H1 (cell line): ENCODE data around the gene PDE9A. TPM values are rescaled to one million over a fixed set of nuclear protein-coding genes. Genes with fewer than 3 reads are reported as not detected.

Experiments
- CTCF ChIA-PET: fragments of 300-600 bp; sonication (Branson Sonifier 250); formaldehyde crosslinking; loops from one replicate; lab custom pipeline; 2021; ENCODE audit not compliant: partially characterized antibody; lab: Charles Lee
- POLR2A ChIA-PET: fragments of 300-600 bp; sonication (Branson Sonifier 250); formaldehyde crosslinking; loops from one replicate; lab custom pipeline; 2021; ENCODE audit warnings: inconsistent platforms; ENCODE audit not compliant: partially characterized antibody; lab: Charles Lee
- DNase-seq, 2 experiments: peaks; one replicate each; pipeline versions ENCODE4 v3.0.0 to v3.0.0-alpha.2; 2010 to 2022; ENCODE audit warnings: low spot score in 2 of 2, low read depth in 1 of 2, mixed read lengths in 1 of 2
- FAIRE-seq: peaks from 2 replicates; lab custom pipeline; 2011; peaks lifted over from hg19 to GRCh38; lab: Jason Lieb, UNC
- H2AFZ ChIP-seq: 2 replicates; pipeline ENCODE4 v1.8.1; 2012; ENCODE audit warnings: low read length, inconsistent platforms
- H2AK5ac ChIP-seq: 2 replicates; pipeline ENCODE4 v1.6.1; 2013; ENCODE audit warnings: low read depth, low read length
- H2BK120ac ChIP-seq: replicated peaks from 2 replicates; pipeline ENCODE3; 2013; ENCODE audit warnings: low read depth, low read length, inconsistent platforms
- H2BK12ac ChIP-seq: 2 replicates; pipeline ENCODE4 v1.6.1; 2013; ENCODE audit warnings: low read depth, low read length
- H2BK15ac ChIP-seq: 2 replicates; pipeline ENCODE4 v1.6.1; 2013; ENCODE audit warnings: low read length
- H2BK20ac ChIP-seq: 2 replicates; pipeline ENCODE4 v1.6.1; 2013; ENCODE audit warnings: low read length
- H2BK5ac ChIP-seq: 2 replicates; pipeline ENCODE4 v1.6.1; 2013; ENCODE audit warnings: low read depth, low read length
- H3K14ac ChIP-seq: 2 replicates; pipeline ENCODE4 v1.6.1; 2013; ENCODE audit warnings: inconsistent platforms; ENCODE audit not compliant: insufficient read length
- H3K18ac ChIP-seq: 2 replicates; pipeline ENCODE4 v1.6.1; 2013; ENCODE audit warnings: low read length; ENCODE audit errors: extremely low read depth
- H3K23ac ChIP-seq: 2 replicates; pipeline ENCODE4 v1.6.1; 2013; ENCODE audit warnings: inconsistent platforms; ENCODE audit not compliant: insufficient read length
- H3K23me2 ChIP-seq: 2 replicates; pipeline ENCODE4 v1.6.1; 2013; ENCODE audit warnings: low read depth, low read length
- H3K27ac ChIP-seq: 2 replicates; pipeline ENCODE4 v1.6.1; 2011; ENCODE audit warnings: low read depth, low read length, inconsistent platforms
- H3K27me3 ChIP-seq, 4 experiments: replicated peaks in 1 of 4; 1 replicate in 1 of 4; 2 replicates in 3 of 4; pipeline versions ENCODE4 v1.6.1 to v1.8.1; 2011 to 2013; ENCODE audit warnings: low read length in 3 of 4, mild to moderate bottlenecking in 3 of 4, inconsistent platforms in 2 of 4, mixed read lengths in 2 of 4, moderate library complexity in 1 of 4; ENCODE audit not compliant: control insufficient read depth in 3 of 4, insufficient read depth in 3 of 4; ENCODE audit errors: extremely low read depth in 1 of 4
- H3K36me3 ChIP-seq, 4 experiments: 2 replicates each; pipeline versions ENCODE4 v1.6.1 to v1.8.1; 2011 to 2013; ENCODE audit warnings: mild to moderate bottlenecking in 4 of 4, low read length in 3 of 4, moderate library complexity in 2 of 4, control low read depth in 1 of 4, inconsistent platforms in 1 of 4; ENCODE audit not compliant: insufficient read depth in 4 of 4, control insufficient read depth in 2 of 4
- H3K4ac ChIP-seq: replicated peaks from 2 replicates; pipeline ENCODE3; 2013; ENCODE audit warnings: low read length, low read depth, mixed read lengths, inconsistent platforms; ENCODE audit not compliant: insufficient read length
- H3K4me1 ChIP-seq, 4 experiments: replicated peaks in 1 of 4; 1 replicate in 1 of 4; 2 replicates in 3 of 4; pipeline versions ENCODE4 v1.6.1 to v1.8.1; 2011 to 2013; ENCODE audit warnings: low read length in 3 of 4, inconsistent platforms in 2 of 4, mixed read lengths in 1 of 4; ENCODE audit not compliant: insufficient read depth in 4 of 4, control insufficient read depth in 3 of 4
- H3K4me2 ChIP-seq, 2 experiments: 2 replicates each; pipeline versions ENCODE4 v1.6.1 to v1.8.1; 2011 to 2013; ENCODE audit warnings: low read depth in 2 of 2, low read length in 2 of 2, control low read depth in 1 of 2, inconsistent platforms in 1 of 2, mild to moderate bottlenecking in 1 of 2; ENCODE audit not compliant: insufficient read depth in 1 of 2
- H3K4me3 ChIP-seq, 4 experiments: fragments of 200-600, 300-600 bp in 1 of 4; sonication (generic), shearing (Covaris generic), sonication (Bioruptor Twin) in 1 of 4; 2 replicates each; pipeline versions ENCODE4 v1.5.1 to v1.8.1; 2011 to 2016; ENCODE audit warnings: low read length in 4 of 4, low read depth in 3 of 4, control low read depth in 2 of 4, inconsistent platforms in 2 of 4, mild to moderate bottlenecking in 2 of 4, mixed read lengths in 1 of 4, moderate library complexity in 1 of 4; ENCODE audit not compliant: insufficient read depth in 2 of 4; ENCODE audit errors: extremely low read depth in 1 of 4
- H3K56ac ChIP-seq: replicated peaks from 2 replicates; pipeline ENCODE3; 2013; ENCODE audit warnings: low read depth, mild to moderate bottlenecking, mixed read lengths, low read length, inconsistent platforms; ENCODE audit not compliant: insufficient read length
- H3K79me1 ChIP-seq: 2 replicates; pipeline ENCODE4 v1.6.1; 2013; ENCODE audit warnings: low read depth, low read length, control low read depth
- H3K79me2 ChIP-seq, 2 experiments: 2 replicates each; pipeline versions ENCODE4 v1.6.1 to v1.8.1; 2012 to 2013; ENCODE audit warnings: low read length in 2 of 2, mild to moderate bottlenecking in 2 of 2, inconsistent platforms in 1 of 2; ENCODE audit not compliant: insufficient read depth in 2 of 2, control insufficient read depth in 1 of 2
- H3K9ac ChIP-seq, 4 experiments: replicated peaks in 1 of 4; 1 replicate in 1 of 4; 2 replicates in 3 of 4; pipeline versions ENCODE4 v1.6.1 to v1.8.1; 2011 to 2013; ENCODE audit warnings: low read depth in 3 of 4, low read length in 3 of 4, control low read depth in 2 of 4, mild to moderate bottlenecking in 2 of 4, moderate library complexity in 2 of 4, inconsistent platforms in 1 of 4; ENCODE audit errors: extremely low read depth in 1 of 4
- H3K9me3 ChIP-seq, 2 experiments: 2 replicates each; pipeline versions ENCODE4 v1.6.1 to v1.8.1; 2012 to 2013; ENCODE audit warnings: mild to moderate bottlenecking in 2 of 2, moderate library complexity in 2 of 2, control low read depth in 1 of 2, inconsistent platforms in 1 of 2, low read depth in 1 of 2, low read length in 1 of 2, mixed read lengths in 1 of 2; ENCODE audit not compliant: insufficient read depth in 2 of 2
- H4K20me1 ChIP-seq, 2 experiments: replicated peaks in 1 of 2; 2 replicates each; pipeline versions ENCODE3 to v1.8.1; 2011 to 2013; ENCODE audit warnings: inconsistent platforms in 2 of 2, low read length in 2 of 2, mild to moderate bottlenecking in 1 of 2; ENCODE audit not compliant: insufficient read depth in 2 of 2, control insufficient read depth in 1 of 2
- H4K5ac ChIP-seq: 2 replicates; pipeline ENCODE4 v1.6.1; 2013; ENCODE audit warnings: low read length, low read depth, mixed read lengths, inconsistent platforms; ENCODE audit not compliant: insufficient read length
- H4K8ac ChIP-seq: 2 replicates; pipeline ENCODE4 v1.8.0; 2013; ENCODE audit warnings: mild to moderate bottlenecking, moderate library complexity, low read length, inconsistent platforms; ENCODE audit not compliant: insufficient read depth; ENCODE audit errors: extremely low read depth
- H4K91ac ChIP-seq: replicated peaks from 2 replicates; pipeline ENCODE3; 2013; ENCODE audit warnings: low read length, mixed read lengths, inconsistent platforms; ENCODE audit not compliant: insufficient read length
- ASH2L ChIP-seq: fragments of 200-600, 300-600 bp; sonication (generic); IDR thresholded peaks from one replicate; pipeline ENCODE4 v1.7.1; 2017; ENCODE audit warnings: low read length
- BACH1 ChIP-seq: IDR thresholded peaks from 2 replicates; pipeline ENCODE4 v1.6.1; 2012; ENCODE audit warnings: low read length, improper control_type of control experiment
- EP300 ChIP-seq, 2 experiments: IDR thresholded peaks; 1 replicate in 1 of 2; 2 replicates in 1 of 2; pipeline ENCODE4 v1.6.1; 2011 to 2012; ENCODE audit warnings: low read depth in 2 of 2, low read length in 2 of 2, mild to moderate bottlenecking in 2 of 2, borderline replicate concordance in 1 of 2, inconsistent platforms in 1 of 2, moderate library complexity in 1 of 2
- EZH2 ChIP-seq: fragments of 200-600 bp; sonication (generic); IDR thresholded peaks from 2 replicates; pipeline ENCODE4 v1.7.1; 2012; ENCODE audit warnings: low read depth, mild to moderate bottlenecking, moderate library complexity, low read length, inconsistent platforms; ENCODE audit not compliant: severe bottlenecking
- HDAC2 ChIP-seq, 2 experiments: fragments of 300-600 bp in 1 of 2; sonication (generic) in 1 of 2; IDR thresholded peaks; 2 replicates each; pipeline ENCODE4 v1.6.1; 2011 to 2012; ENCODE audit warnings: low read depth in 2 of 2, low read length in 2 of 2, mild to moderate bottlenecking in 2 of 2, moderate library complexity in 2 of 2, borderline replicate concordance in 1 of 2, inconsistent platforms in 1 of 2
- HDAC6 ChIP-seq: IDR thresholded peaks from one replicate; pipeline ENCODE4 v1.7.1; 2012; ENCODE audit warnings: low read depth, mild to moderate bottlenecking, inconsistent platforms, low read length, moderate library complexity
- MAFK ChIP-seq: IDR thresholded peaks from 2 replicates; pipeline ENCODE4 v1.6.1; 2012; ENCODE audit warnings: low read depth, mild to moderate bottlenecking, improper control_type of control experiment, low read length
- POLR2A ChIP-seq, 2 experiments: IDR thresholded peaks; 1 replicate in 1 of 2; 2 replicates in 1 of 2; pipeline ENCODE4 v1.6.1; 2011; ENCODE audit warnings: low read depth in 2 of 2, low read length in 2 of 2, mild to moderate bottlenecking in 2 of 2; ENCODE audit errors: control extremely low read depth in 1 of 2
- POU5F1 ChIP-seq: IDR thresholded peaks from 2 replicates; pipeline ENCODE4 v1.6.1; 2011; ENCODE audit warnings: low read depth, mild to moderate bottlenecking, low read length, moderate library complexity
- RNF2 ChIP-seq: fragments of 200-900, 300-1000 bp; sonication (generic); IDR thresholded peaks from 2 replicates; pipeline ENCODE4 v1.7.1; 2016; ENCODE audit warnings: borderline replicate concordance, low read depth, mild to moderate bottlenecking, antibody characterized with exemption, low read length; ENCODE audit not compliant: poor library complexity, severe bottlenecking; ENCODE audit errors: missing control alignments
- SP1 ChIP-seq: IDR thresholded peaks from 2 replicates; pipeline ENCODE4 v1.6.1; 2011; ENCODE audit warnings: low read depth, low read length
- SP4 ChIP-seq: IDR thresholded peaks from 2 replicates; pipeline ENCODE4 v1.6.1; 2012; ENCODE audit warnings: low read length, inconsistent platforms
- SRF ChIP-seq: IDR thresholded peaks from 2 replicates; pipeline ENCODE4 v1.6.1; 2011; ENCODE audit warnings: mild to moderate bottlenecking, low read depth, low read length, moderate library complexity
- TEAD4 ChIP-seq: IDR thresholded peaks from 2 replicates; pipeline ENCODE4 v1.6.1; 2012; ENCODE audit warnings: low read depth, low read length, inconsistent platforms, mixed read lengths
- YY1 ChIP-seq: IDR thresholded peaks from 2 replicates; pipeline ENCODE4 v1.6.1; 2011; ENCODE audit warnings: low read depth, mild to moderate bottlenecking, low read length
- WGBS, 2 experiments: shearing (Covaris generic) in 1 of 2; methylation state at CpG; one replicate each; pipeline versions ENCODE4 v1.1.6 to v1.1.7; 2013 to 2015; ENCODE audit warnings: low lambda C conversion rate in 2 of 2, mixed read lengths in 2 of 2, inconsistent platforms in 1 of 2, low coverage in 1 of 2, missing lambda C conversion rate in 1 of 2; ENCODE audit not compliant: insufficient replicate concordance in 2 of 2, insufficient coverage in 1 of 2, insufficient read length in 1 of 2; ENCODE audit errors: extremely low coverage in 1 of 2, missing lambda C conversion rate in 1 of 2; 5-methylcytosine and 5-hydroxymethylcytosine counted together
- polyA plus RNA-seq, 7 experiments: library from polyadenylated mRNA; depleted of rRNA in 3 of 7; stranded (reverse) in 5 of 7; unstranded in 2 of 7; fragments of >200 nt in 5 of 7; fragments of 200-250 nt in 2 of 7; gene quantifications; 1 replicate in 5 of 7; 2 replicates in 1 of 7; 4 replicates in 1 of 7; pipeline versions ENCODE4 v1.2.1 to v1.2.3, GENCODE V29; 2011 to 2013; ENCODE audit warnings: missing spikeins in 2 of 7, mixed read lengths in 2 of 7
- total RNA-seq: library from RNA; stranded (reverse); fragmentation: NEBNext Ultra II Directional; extraction: Animal tissue kit (Norgen Biotek cat#: 25700); gene quantifications from 2 replicates; pipeline ENCODE4 v1.2.1, GENCODE V29; 2021

The PDE9A gene
- total and polyA plus RNA-seq, 2 of the 8 experiments (the other 6 are each of a cell fraction or from before 2014, with no cell fraction given), result 39.2 to 45.9 TPM

DNA sequence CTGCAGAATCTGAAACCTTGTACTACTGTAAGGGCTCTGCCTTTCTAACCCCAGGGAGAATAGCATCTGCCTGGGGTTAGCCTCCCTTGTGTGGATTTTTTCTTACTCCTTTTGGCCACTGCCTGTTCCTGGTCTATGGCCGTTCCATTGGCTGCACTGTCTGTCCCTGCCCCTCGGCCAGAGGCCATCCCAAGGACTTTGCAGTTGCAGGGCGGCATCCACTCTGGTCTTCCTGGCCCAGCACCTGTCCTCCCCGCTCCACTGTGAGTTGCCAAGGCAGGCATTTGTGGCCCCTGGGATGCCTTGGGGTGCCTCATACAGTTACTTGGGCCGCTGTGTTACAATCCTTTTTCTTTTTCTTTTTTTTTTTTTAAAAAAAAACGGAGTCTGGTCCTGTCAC lies 45.8 kb downstream of the PDE9A start:
- H3K79me1 ChIP-seq, result no peaks in the 10 kb centered on the region
- H2BK5ac ChIP-seq, result no peak overlapping the region
- no peak overlapping the region for H2AK5ac ChIP-seq
- H4K20me1 ChIP-seq, result no peaks in the 10 kb centered on the region
- H2BK20ac ChIP-seq, result no peak overlapping the region
- no peak overlapping the region for H3K4ac ChIP-seq
- 83% methylated on average over 2 of the region's 6 CpGs; no CpG with 5 or more reads in 1 of the 2 experiments for WGBS, 2 experiments
- DNase-seq (no peak), FAIRE-seq (no peak)
- no peak overlapping the region for H4K8ac ChIP-seq
- ChIA-PET POLR2A (no interaction called here), CTCF (interaction anchor here (1.4 kb wide), 1 partner anchor 20 kb away, joined by 3 read pairs; no protein-coding TSS in a partner anchor)
- H3K23ac ChIP-seq, result no peak overlapping the region
- H3K9me3 ChIP-seq, result no peaks in the 10 kb centered on the region
- H3K4me3 ChIP-seq, result no peak overlapping the region
- no peak overlapping the region for H2AFZ ChIP-seq
- H4K91ac ChIP-seq, result no peak overlapping the region
- H3K79me2 ChIP-seq, result no peaks in the 10 kb centered on the region
- H2BK120ac ChIP-seq, result no peak overlapping the region
- no peak overlapping the region for H3K14ac ChIP-seq
- no peak overlapping the region for H2BK12ac ChIP-seq
- H2BK15ac ChIP-seq, result no peak overlapping the region
- no peaks in the 10 kb centered on the region for H3K27me3 ChIP-seq
- H3K18ac ChIP-seq, result no peak overlapping the region
- no peak overlapping the region for H3K9ac ChIP-seq
- H3K4me1 ChIP-seq, result peaks cover 0 to 3% (median 0%) of the 10 kb centered on the region in 4 experiments; a peak in 1 of 7 replicates
- no peak overlapping the region for H3K56ac ChIP-seq
- no peak overlapping the region for H3K27ac ChIP-seq
- H3K23me2 ChIP-seq, result no peaks in the 10 kb centered on the region
- no peak overlapping the region for H4K5ac ChIP-seq
- peaks cover 0 to 20% (median 7%) of the 10 kb centered on the region in 4 experiments; a peak in 6 of 8 replicates for H3K36me3 ChIP-seq
- H3K4me2 ChIP-seq, result no peak overlapping the region
- TF ChIP-seq SP1 (no peak), SRF (no peak), TEAD4 (no peak), POLR2A (IDR thresholded peaks at IDR 0.05; ENCODE audit: control extremely low read depth in 1 of 2, low read depth in 2 of 2, low read length in 2 of 2) (no peak), YY1 (no peak), HDAC6 (no peak), EZH2 (no peak), HDAC2 (IDR thresholded peaks at IDR 0.05; ENCODE audit: borderline replicate concordance in 1 of 2, low read depth in 2 of 2, low read length in 2 of 2) (no peak), MAFK (no peak), EP300 (IDR thresholded peaks at IDR 0.05; ENCODE audit: borderline replicate concordance in 1 of 2, low read depth in 2 of 2, low read length in 2 of 2) (no peak), SP4 (no peak), RNF2 (no peak), ASH2L (no peak), POU5F1 (no peak), BACH1 (no peak)
